GM23338 (cell line): ENCODE data around the gene TNS3.

ENCODE experiments used
- CREB1 ChIP-seq: fragments of 250-450 bp; sonication (Bioruptor Pico); IDR thresholded peaks from 2 replicates; pipeline ENCODE4 v1.5.0; 2020; ENCODE audit warnings: low read depth, mild to moderate bottlenecking, moderate library complexity
- EZH2 ChIP-seq: fragments of 200-600 bp; sonication (generic); IDR thresholded peaks from one replicate; pipeline ENCODE4 v1.8.0; 2017; ENCODE audit warnings: antibody characterized with exemption, mild to moderate bottlenecking, low read depth; ENCODE audit not compliant: unreplicated experiment
- EZH2phosphoT487 ChIP-seq: fragments of 200-600 bp; sonication (generic); IDR thresholded peaks from one replicate; pipeline ENCODE4 v1.8.1; 2018; ENCODE audit warnings: antibody characterized with exemption; ENCODE audit not compliant: unreplicated experiment
- JUNB ChIP-seq: IDR thresholded peaks from one replicate; pipeline ENCODE4 v1.6.1; 2016; ENCODE audit warnings: antibody characterized with exemption; ENCODE audit not compliant: unreplicated experiment
- NANOG ChIP-seq: IDR thresholded peaks from 2 replicates; pipeline ENCODE4 v1.6.1; 2016; ENCODE audit warnings: antibody characterized with exemption, borderline replicate concordance
- POLR2AphosphoS5 ChIP-seq: IDR thresholded peaks from 2 replicates; pipeline ENCODE4 v1.6.1; 2016; ENCODE audit warnings: antibody characterized with exemption, low read depth
- STAT1 ChIP-seq: IDR thresholded peaks from one replicate; pipeline ENCODE4 v1.6.1; 2016; ENCODE audit warnings: antibody characterized with exemption; ENCODE audit not compliant: unreplicated experiment
- ZNF114 ChIP-seq: fragments of 250-450 bp; sonication (Bioruptor Pico); IDR thresholded peaks from 2 replicates; pipeline ENCODE4 v1.5.0; 2020; ENCODE audit warnings: mild to moderate bottlenecking, moderate library complexity
- ZNF331 ChIP-seq: fragments of 250-450 bp; sonication (Bioruptor Pico); IDR thresholded peaks from 2 replicates; pipeline ENCODE4 v1.5.0; 2020; ENCODE audit warnings: low read depth, mild to moderate bottlenecking, moderate library complexity
- ZNF462 ChIP-seq: fragments of 250-450 bp; sonication (Bioruptor Pico); IDR thresholded peaks from 2 replicates; pipeline ENCODE4 v1.5.0; 2020; ENCODE audit warnings: mild to moderate bottlenecking, moderate library complexity
- TF ChIP-seq, protein P1 (sequence below): IDR thresholded peaks from one replicate; pipeline ENCODE4 v1.6.1; 2018; ENCODE audit warnings: antibody characterized with exemption; ENCODE audit not compliant: unreplicated experiment
- TF ChIP-seq, protein P2 (sequence below), 2 experiments: fragments of 200-600 bp in 1 of 2; sonication (generic) in 1 of 2; conservative IDR thresholded peaks; 2 replicates each; pipeline versions ENCODE4 v1.5.1 to v1.6.1; 2016 to 2017; ENCODE audit warnings: antibody characterized with exemption in 2 of 2, low read depth in 2 of 2, mild to moderate bottlenecking in 2 of 2, moderate library complexity in 1 of 2
- TF ChIP-seq, protein P3 (sequence below): IDR thresholded peaks from 2 replicates; pipeline ENCODE4 v1.6.1; 2016; ENCODE audit warnings: antibody characterized with exemption

GRCh38 chr7:47500103-47500563 lies 81.8 kb downstream of the TNS3 start:
- TF ChIP-seq, protein P1, sequence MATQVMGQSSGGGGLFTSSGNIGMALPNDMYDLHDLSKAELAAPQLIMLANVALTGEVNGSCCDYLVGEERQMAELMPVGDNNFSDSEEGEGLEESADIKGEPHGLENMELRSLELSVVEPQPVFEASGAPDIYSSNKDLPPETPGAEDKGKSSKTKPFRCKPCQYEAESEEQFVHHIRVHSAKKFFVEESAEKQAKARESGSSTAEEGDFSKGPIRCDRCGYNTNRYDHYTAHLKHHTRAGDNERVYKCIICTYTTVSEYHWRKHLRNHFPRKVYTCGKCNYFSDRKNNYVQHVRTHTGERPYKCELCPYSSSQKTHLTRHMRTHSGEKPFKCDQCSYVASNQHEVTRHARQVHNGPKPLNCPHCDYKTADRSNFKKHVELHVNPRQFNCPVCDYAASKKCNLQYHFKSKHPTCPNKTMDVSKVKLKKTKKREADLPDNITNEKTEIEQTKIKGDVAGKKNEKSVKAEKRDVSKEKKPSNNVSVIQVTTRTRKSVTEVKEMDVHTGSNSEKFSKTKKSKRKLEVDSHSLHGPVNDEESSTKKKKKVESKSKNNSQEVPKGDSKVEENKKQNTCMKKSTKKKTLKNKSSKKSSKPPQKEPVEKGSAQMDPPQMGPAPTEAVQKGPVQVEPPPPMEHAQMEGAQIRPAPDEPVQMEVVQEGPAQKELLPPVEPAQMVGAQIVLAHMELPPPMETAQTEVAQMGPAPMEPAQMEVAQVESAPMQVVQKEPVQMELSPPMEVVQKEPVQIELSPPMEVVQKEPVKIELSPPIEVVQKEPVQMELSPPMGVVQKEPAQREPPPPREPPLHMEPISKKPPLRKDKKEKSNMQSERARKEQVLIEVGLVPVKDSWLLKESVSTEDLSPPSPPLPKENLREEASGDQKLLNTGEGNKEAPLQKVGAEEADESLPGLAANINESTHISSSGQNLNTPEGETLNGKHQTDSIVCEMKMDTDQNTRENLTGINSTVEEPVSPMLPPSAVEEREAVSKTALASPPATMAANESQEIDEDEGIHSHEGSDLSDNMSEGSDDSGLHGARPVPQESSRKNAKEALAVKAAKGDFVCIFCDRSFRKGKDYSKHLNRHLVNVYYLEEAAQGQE: no peak
- no peak for TF ChIP-seq EZH2phosphoT487
- TF ChIP-seq, protein P2, sequence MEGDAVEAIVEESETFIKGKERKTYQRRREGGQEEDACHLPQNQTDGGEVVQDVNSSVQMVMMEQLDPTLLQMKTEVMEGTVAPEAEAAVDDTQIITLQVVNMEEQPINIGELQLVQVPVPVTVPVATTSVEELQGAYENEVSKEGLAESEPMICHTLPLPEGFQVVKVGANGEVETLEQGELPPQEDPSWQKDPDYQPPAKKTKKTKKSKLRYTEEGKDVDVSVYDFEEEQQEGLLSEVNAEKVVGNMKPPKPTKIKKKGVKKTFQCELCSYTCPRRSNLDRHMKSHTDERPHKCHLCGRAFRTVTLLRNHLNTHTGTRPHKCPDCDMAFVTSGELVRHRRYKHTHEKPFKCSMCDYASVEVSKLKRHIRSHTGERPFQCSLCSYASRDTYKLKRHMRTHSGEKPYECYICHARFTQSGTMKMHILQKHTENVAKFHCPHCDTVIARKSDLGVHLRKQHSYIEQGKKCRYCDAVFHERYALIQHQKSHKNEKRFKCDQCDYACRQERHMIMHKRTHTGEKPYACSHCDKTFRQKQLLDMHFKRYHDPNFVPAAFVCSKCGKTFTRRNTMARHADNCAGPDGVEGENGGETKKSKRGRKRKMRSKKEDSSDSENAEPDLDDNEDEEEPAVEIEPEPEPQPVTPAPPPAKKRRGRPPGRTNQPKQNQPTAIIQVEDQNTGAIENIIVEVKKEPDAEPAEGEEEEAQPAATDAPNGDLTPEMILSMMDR (conservative IDR thresholded peaks at IDR 0.05; ENCODE audit: low read depth in 2 of 2): no peak
- TF ChIP-seq EZH2: no peak
- TF ChIP-seq POLR2AphosphoS5: no peak
- TF ChIP-seq CREB1 (CRISPR knock-in tag): no peak
- TF ChIP-seq, protein P3, sequence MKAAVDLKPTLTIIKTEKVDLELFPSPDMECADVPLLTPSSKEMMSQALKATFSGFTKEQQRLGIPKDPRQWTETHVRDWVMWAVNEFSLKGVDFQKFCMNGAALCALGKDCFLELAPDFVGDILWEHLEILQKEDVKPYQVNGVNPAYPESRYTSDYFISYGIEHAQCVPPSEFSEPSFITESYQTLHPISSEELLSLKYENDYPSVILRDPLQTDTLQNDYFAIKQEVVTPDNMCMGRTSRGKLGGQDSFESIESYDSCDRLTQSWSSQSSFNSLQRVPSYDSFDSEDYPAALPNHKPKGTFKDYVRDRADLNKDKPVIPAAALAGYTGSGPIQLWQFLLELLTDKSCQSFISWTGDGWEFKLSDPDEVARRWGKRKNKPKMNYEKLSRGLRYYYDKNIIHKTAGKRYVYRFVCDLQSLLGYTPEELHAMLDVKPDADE: no peak
- TF ChIP-seq ZNF114: no peak
- no peak for TF ChIP-seq JUNB
- TF ChIP-seq NANOG: no peak
- no peak for TF ChIP-seq ZNF331 (CRISPR knock-in tag)
- TF ChIP-seq ZNF462: no peak
- no peak for TF ChIP-seq STAT1
